ENCODE results near the gene RGMB. TPM values are rescaled to one million over a fixed set of nuclear protein-coding genes. Genes with fewer than 3 reads are reported as not detected.

The RGMB gene
- total RNA-seq, 1 donor from 2014 or later, result 24.4 TPM

DNA sequence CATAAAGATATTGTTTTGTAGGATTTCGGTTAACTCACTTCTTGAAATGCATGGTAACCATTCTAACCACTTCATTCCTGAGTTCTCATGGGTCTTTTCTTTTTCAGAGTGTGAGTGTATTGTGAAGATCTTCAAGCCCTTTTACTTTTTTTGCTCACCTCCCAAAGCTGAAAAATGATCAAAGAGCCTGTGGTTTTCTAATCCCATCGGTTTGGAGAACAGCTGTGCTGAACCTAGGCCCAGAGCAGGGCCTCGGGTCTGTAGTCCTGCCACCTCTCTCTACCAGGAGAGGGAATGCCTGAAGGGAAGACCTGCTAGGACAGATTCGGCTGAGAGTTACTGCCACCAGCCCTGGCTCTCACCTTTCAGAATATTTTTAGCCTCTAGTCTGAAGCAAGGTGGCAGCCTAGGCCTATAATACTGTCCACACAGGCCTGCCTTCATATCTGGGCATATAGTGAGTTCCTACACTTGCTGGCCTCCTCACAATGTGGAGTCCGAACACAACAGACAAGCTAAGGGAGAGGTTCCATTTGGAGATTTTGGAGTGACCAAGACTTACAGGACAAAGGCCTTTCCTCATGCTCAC, 13.8 kb downstream of the RGMB start:
- no peak overlapping the region for H3K27ac Mint-ChIP-seq
- TF ChIP-seq, protein P1, sequence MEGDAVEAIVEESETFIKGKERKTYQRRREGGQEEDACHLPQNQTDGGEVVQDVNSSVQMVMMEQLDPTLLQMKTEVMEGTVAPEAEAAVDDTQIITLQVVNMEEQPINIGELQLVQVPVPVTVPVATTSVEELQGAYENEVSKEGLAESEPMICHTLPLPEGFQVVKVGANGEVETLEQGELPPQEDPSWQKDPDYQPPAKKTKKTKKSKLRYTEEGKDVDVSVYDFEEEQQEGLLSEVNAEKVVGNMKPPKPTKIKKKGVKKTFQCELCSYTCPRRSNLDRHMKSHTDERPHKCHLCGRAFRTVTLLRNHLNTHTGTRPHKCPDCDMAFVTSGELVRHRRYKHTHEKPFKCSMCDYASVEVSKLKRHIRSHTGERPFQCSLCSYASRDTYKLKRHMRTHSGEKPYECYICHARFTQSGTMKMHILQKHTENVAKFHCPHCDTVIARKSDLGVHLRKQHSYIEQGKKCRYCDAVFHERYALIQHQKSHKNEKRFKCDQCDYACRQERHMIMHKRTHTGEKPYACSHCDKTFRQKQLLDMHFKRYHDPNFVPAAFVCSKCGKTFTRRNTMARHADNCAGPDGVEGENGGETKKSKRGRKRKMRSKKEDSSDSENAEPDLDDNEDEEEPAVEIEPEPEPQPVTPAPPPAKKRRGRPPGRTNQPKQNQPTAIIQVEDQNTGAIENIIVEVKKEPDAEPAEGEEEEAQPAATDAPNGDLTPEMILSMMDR (IDR thresholded peaks at IDR 0.05; ENCODE audit: unreplicated experiment), result no peak

DNA sequence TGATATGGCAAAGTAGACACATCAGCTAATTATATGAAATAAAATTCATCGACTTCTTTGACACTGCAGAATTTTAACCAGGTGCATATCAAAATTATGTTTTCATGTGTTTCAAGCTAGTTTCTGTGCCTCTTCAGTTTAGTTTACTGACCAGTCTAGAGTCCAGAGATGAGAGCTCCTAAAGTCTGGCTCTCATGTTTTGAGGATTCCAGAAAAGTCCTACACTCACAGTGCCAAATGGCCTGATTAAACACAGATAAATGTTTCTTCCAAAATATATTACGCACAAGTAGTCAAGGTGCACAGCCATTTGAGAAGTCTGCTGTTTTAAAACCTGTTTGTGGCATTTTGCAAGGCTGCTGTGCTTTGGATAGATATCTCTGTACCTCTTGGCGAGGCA, 15.6 kb downstream of the RGMB start:
- no peak for DNase-seq (ENCODE audit: low spot score, unreplicated experiment)
- H3K4me1 Mint-ChIP-seq (ENCODE audit: low read depth), result peaks cover 22% of the 10 kb centered on the region
- TF ChIP-seq, protein P1 (IDR thresholded peaks at IDR 0.05; ENCODE audit: unreplicated experiment), result no peak
- peaks cover 17% of the 10 kb centered on the region for H3K36me3 Mint-ChIP-seq (ENCODE audit: insufficient read depth)
- H3K4me3 Mint-ChIP-seq (ENCODE audit: low read depth), result no peak overlapping the region
- no peak overlapping the region for H3K27ac Mint-ChIP-seq
- H3K27me3 Mint-ChIP-seq, result no peaks in the 10 kb centered on the region
- no peaks in the 10 kb centered on the region for H3K9me3 Mint-ChIP-seq (ENCODE audit: low read depth)

More for the DNA sequence above, 13.8 kb downstream of the RGMB start:
- Mint-ChIP-seq H3K27me3 (no peaks in the 10 kb centered on the region), H3K4me3 (ENCODE audit: low read depth) (no peak overlapping the region), H3K9me3 (ENCODE audit: low read depth) (no peaks in the 10 kb centered on the region), H3K4me1 (ENCODE audit: low read depth) (peaks cover 22% of the 10 kb centered on the region), H3K36me3 (ENCODE audit: insufficient read depth) (peaks cover 10% of the 10 kb centered on the region)
- DNase-seq (ENCODE audit: low spot score, unreplicated experiment), result no peak

DNA sequence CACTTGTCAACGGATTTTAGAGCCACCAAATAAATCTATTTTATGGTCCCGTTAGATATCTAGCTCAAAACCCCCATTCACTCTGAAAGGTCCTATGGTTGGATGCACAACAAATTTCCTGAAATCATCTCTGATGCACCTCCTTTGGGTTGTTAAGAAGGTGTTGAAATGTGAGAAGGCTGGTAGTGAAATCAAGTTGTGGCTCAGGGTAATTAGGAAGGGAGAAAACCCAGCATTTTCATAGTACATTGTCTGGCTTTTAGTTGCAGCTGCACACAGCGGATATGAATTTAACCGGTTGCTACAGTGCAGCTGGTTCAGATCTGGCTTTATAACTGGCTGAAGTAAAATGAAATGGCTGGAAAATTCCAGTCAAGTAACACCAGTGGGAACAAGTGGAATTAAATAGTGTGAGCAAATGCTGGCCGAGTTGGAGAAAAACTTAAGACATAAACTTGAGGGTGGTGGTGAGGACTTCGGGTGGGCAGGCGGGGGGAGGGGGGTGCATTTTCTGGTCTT, 17.6 kb downstream of the RGMB start:
- peaks cover 20% of the 10 kb centered on the region for H3K4me1 Mint-ChIP-seq (ENCODE audit: low read depth)
- H3K9me3 Mint-ChIP-seq (ENCODE audit: low read depth), result no peaks in the 10 kb centered on the region
- no peak overlapping the region for H3K27ac Mint-ChIP-seq
- H3K4me3 Mint-ChIP-seq (ENCODE audit: low read depth), result no peak overlapping the region
- no peaks in the 10 kb centered on the region for H3K27me3 Mint-ChIP-seq
- DNase-seq (ENCODE audit: low spot score, unreplicated experiment), result no peak
- H3K36me3 Mint-ChIP-seq (ENCODE audit: insufficient read depth), result peaks cover 24% of the 10 kb centered on the region
- TF ChIP-seq, protein P1 (IDR thresholded peaks at IDR 0.05; ENCODE audit: unreplicated experiment), result no peak

DNA sequence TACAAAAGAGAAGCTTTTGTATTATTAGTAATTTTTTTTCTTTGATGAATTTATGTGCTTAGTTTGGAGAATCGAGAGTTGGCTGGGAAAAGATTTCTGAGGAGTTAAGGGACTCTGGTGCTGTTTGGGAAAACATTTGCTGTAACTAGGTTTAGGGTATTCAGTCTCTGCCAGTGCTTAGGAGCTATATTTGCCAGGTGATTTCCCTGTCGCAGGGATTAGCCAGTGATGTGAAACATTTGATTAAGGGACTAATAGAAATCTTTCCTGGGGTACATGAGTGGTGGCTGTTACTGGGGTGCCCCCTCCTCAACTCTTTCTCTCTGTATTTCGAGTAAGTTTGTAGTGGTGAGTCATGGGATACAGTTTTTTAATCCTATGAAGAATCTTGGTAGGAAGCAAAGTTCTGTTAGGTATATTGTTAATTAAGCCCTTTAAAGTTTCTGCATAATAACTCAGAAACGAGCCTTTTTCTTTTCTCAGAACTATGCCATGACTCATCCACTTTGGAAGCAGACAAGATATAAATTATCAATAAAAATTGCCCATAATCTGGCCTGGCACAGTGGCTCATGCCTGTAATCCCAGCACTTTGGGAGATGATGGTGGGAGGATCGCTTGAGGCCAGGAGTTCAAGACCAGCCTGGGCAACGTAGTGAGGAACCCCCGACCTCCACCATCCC, 18.6 kb downstream of the RGMB start:
- peaks cover 17% of the 10 kb centered on the region for H3K4me1 Mint-ChIP-seq (ENCODE audit: low read depth)
- H3K27me3 Mint-ChIP-seq, result no peaks in the 10 kb centered on the region
- no peak overlapping the region for H3K27ac Mint-ChIP-seq
- TF ChIP-seq, protein P1 (IDR thresholded peaks at IDR 0.05; ENCODE audit: unreplicated experiment), result no peak
- H3K4me3 Mint-ChIP-seq (ENCODE audit: low read depth), result no peak overlapping the region
- DNase-seq (ENCODE audit: low spot score, unreplicated experiment), result no peak
- peaks cover 23% of the 10 kb centered on the region for H3K36me3 Mint-ChIP-seq (ENCODE audit: insufficient read depth)
- H3K9me3 Mint-ChIP-seq (ENCODE audit: low read depth), result no peaks in the 10 kb centered on the region

DNA sequence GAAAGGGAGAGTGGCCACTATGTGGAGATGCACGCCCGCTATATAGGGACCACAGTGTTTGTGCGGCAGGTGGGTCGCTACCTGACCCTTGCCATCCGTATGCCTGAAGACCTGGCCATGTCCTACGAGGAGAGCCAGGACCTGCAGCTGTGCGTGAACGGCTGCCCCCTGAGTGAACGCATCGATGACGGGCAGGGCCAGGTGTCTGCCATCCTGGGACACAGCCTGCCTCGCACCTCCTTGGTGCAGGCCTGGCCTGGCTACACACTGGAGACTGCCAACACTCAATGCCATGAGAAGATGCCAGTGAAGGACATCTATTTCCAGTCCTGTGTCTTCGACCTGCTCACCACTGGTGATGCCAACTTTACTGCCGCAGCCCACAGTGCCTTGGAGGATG, 19.8 kb downstream of the RGMB start:
- Mint-ChIP-seq H3K36me3 (ENCODE audit: insufficient read depth) (peaks cover 21% of the 10 kb centered on the region), H3K4me3 (ENCODE audit: low read depth) (no peak overlapping the region), H3K27me3 (no peaks in the 10 kb centered on the region), H3K9me3 (ENCODE audit: low read depth) (no peaks in the 10 kb centered on the region), H3K4me1 (ENCODE audit: low read depth) (peaks cover 17% of the 10 kb centered on the region), H3K27ac (no peak overlapping the region)
- DNase-seq (ENCODE audit: low spot score, unreplicated experiment), result no peak
- TF ChIP-seq, protein P1 (IDR thresholded peaks at IDR 0.05; ENCODE audit: unreplicated experiment), result no peak
